Lower leg skin (tissue), 3 donors: ENCODE measurements around the gene RAD51B.
"Not testable (repeated sequence)": the region's sequence is repeated elsewhere in the genome, so short reads cannot be mapped to it uniquely, and the experiment has no call there.

Source experiments
- CTCF ChIP-seq, 3 donors: fragments of 450-650 bp; IDR thresholded peaks; one replicate each; pipeline ENCODE4 v1.5.1; 2016; ENCODE audit warnings: antibody characterized with exemption in 3 of 3, mild to moderate bottlenecking in 3 of 3, moderate library complexity in 2 of 3
- POLR2A ChIP-seq, 2 donors: fragments of 450-650 bp; IDR thresholded peaks; one replicate each; pipeline ENCODE4 v1.6.1; 2016 to 2017; ENCODE audit warnings: antibody characterized with exemption in 2 of 2, mild to moderate bottlenecking in 1 of 2, moderate library complexity in 1 of 2

- not testable (repeated sequence) for TF ChIP-seq POLR2A, CTCF (IDR thresholded peaks at IDR 0.05)
These were observed 229.2 kb downstream of the RAD51B start for GRCh38 chr14:68048815-68049214.
